HepG2 (cell line): Measurements from ENCODE around the gene SLC9A5. TPM values are rescaled to one million over a fixed set of nuclear protein-coding genes. Genes with fewer than 3 reads are reported as not detected.

Experiments used
- ATAC-seq: fragments of 200-7000 bp; cut with Tn5 transposase; 3 replicates; pipeline ENCODE4 v1.9.1; 2020; ENCODE audit warnings: mild to moderate bottlenecking, moderate library complexity
- BruUV-seq: library from RNA; stranded (reverse); fragments of 400-500 nt; replicated peaks from 2 replicates; lab custom pipeline; 2021; lab: Mats Ljungman, UMichigan
- CTCF ChIA-PET: fragments of 300-600 bp; formaldehyde crosslinking; extraction: SDS; loops from one replicate; lab custom pipeline; 2021; ENCODE audit warnings: low total read pairs, inconsistent platforms, low intra/inter-chr PET ratio; lab: Yijun Ruan, JAX
- POLR2A ChIA-PET: fragments of 350-600 bp; sonication (Branson Sonifier 250); formaldehyde crosslinking; loops from one replicate; lab custom pipeline; 2020; ENCODE audit warnings: antibody characterized with exemption, inconsistent platforms; lab: Yijun Ruan, JAX
- DNase-seq: peaks from one replicate; pipeline ENCODE4 v3.0.0-alpha.2; 2015; ENCODE audit warnings: low spot score
- FAIRE-seq: peaks from 3 replicates; lab custom pipeline; 2011; peaks lifted over from hg19 to GRCh38; lab: Jason Lieb, UNC
- H2AFZ ChIP-seq: one replicate; pipeline ENCODE4 v1.6.1; 2011; ENCODE audit warnings: low read length, inconsistent platforms
- H3K27ac ChIP-seq: fragments of 300-600 bp; 3 replicates; pipeline ENCODE4 v1.8.0; 2011; ENCODE audit warnings: mixed run types, mild to moderate bottlenecking, mixed read lengths, low read length, inconsistent platforms; ENCODE audit not compliant: insufficient read depth; ENCODE audit errors: extremely low read length
- H3K27me3 ChIP-seq, 2 experiments: fragments of 200-600 bp in 1 of 2; 2 replicates in 1 of 2; 3 replicates in 1 of 2; pipeline versions ENCODE4 v1.6.0 to v1.8.0; 2011; ENCODE audit warnings: low read length in 2 of 2, mild to moderate bottlenecking in 2 of 2, moderate library complexity in 2 of 2, inconsistent platforms in 1 of 2; ENCODE audit not compliant: insufficient read depth in 2 of 2, control insufficient read depth in 1 of 2
- H3K36me3 ChIP-seq, 2 experiments: fragments of 200-600 bp in 1 of 2; replicated peaks in 1 of 2; 2 replicates in 1 of 2; 3 replicates in 1 of 2; pipeline versions ENCODE4 v1.5.1 to v1.8.0; 2011; ENCODE audit warnings: low read length in 2 of 2, inconsistent platforms in 1 of 2; ENCODE audit not compliant: insufficient read depth in 2 of 2, control insufficient read depth in 1 of 2
- H3K4me1 ChIP-seq: 2 replicates; pipeline ENCODE4 v1.5.1; 2012; ENCODE audit warnings: low read length, inconsistent platforms; ENCODE audit not compliant: insufficient read depth
- H3K4me2 ChIP-seq: 2 replicates; pipeline ENCODE4 v1.6.0; 2011; ENCODE audit warnings: low read depth, low read length, inconsistent platforms
- H3K4me3 ChIP-seq, 3 experiments: fragments of 200-600 bp in 1 of 3; sonication (generic), shearing (Covaris generic) in 1 of 3; replicated peaks in 1 of 3; 2 replicates each; pipeline ENCODE4 v1.5.1; 2011 to 2016; ENCODE audit warnings: low read length in 3 of 3, inconsistent platforms in 2 of 3, low read depth in 2 of 3, mild to moderate bottlenecking in 2 of 3, control low read depth in 1 of 3, mixed read lengths in 1 of 3; ENCODE audit not compliant: insufficient read depth in 1 of 3
- H3K79me2 ChIP-seq: one replicate; pipeline ENCODE4 v1.6.1; 2011; ENCODE audit warnings: low read length, inconsistent platforms; ENCODE audit not compliant: insufficient read depth
- H3K9ac ChIP-seq: 2 replicates; pipeline ENCODE4 v1.6.0; 2011; ENCODE audit warnings: mild to moderate bottlenecking, low read depth, low read length, inconsistent platforms; ENCODE audit not compliant: insufficient read depth
- H3K9me3 ChIP-seq: 2 replicates; pipeline ENCODE4 v1.5.1; 2012; ENCODE audit warnings: mild to moderate bottlenecking, low read length
- H4K20me1 ChIP-seq: 2 replicates; pipeline ENCODE4 v1.6.0; 2011; ENCODE audit warnings: inconsistent platforms, mild to moderate bottlenecking, low read length, moderate library complexity; ENCODE audit not compliant: insufficient read depth
- CSRNP1 ChIP-seq: sonication (generic); formaldehyde crosslinking; IDR thresholded peaks from 2 replicates; pipeline ENCODE4 v1.8.1; 2023; ENCODE audit warnings: mild to moderate bottlenecking, missing genetic modification reagents
- GATAD1 ChIP-seq: IDR thresholded peaks from 2 replicates; pipeline ENCODE4 v1.6.1; 2016; ENCODE audit warnings: missing genetic modification reagents, missing compliant biosample characterization
- PRPF4 ChIP-seq: fragments of 200-400 bp; formaldehyde crosslinking; IDR thresholded peaks from 2 replicates; pipeline ENCODE4 v1.6.1; 2016; ENCODE audit warnings: low read length, low read depth; ENCODE audit not compliant: poor library complexity, severe bottlenecking
- TARDBP ChIP-seq: sonication (generic); formaldehyde crosslinking; IDR thresholded peaks from 2 replicates; pipeline ENCODE4 v1.8.0; 2022; ENCODE audit warnings: mild to moderate bottlenecking, missing genetic modification reagents
- TSC22D2 ChIP-seq: sonication (generic); formaldehyde crosslinking; IDR thresholded peaks from 2 replicates; pipeline ENCODE4 v1.5.1; 2020; ENCODE audit warnings: missing genetic modification reagents, mild to moderate bottlenecking, borderline replicate concordance
- ZBTB34 ChIP-seq: sonication (generic); formaldehyde crosslinking; IDR thresholded peaks from 2 replicates; pipeline ENCODE4 v1.8.0; 2022; ENCODE audit warnings: mild to moderate bottlenecking, missing genetic modification reagents
- ZFP36 ChIP-seq: fragments of 150-350 bp; IDR thresholded peaks from 2 replicates; pipeline ENCODE4 v1.6.1; 2018; ENCODE audit warnings: borderline replicate concordance, low read length, low read depth; ENCODE audit not compliant: partially characterized antibody
- ZNF317 ChIP-seq: sonication (generic); formaldehyde crosslinking; IDR thresholded peaks from 2 replicates; pipeline ENCODE4 v1.5.0; 2020; ENCODE audit warnings: mild to moderate bottlenecking, missing genetic modification reagents
- ZNF414 ChIP-seq: sonication (generic); formaldehyde crosslinking; IDR thresholded peaks from 2 replicates; pipeline ENCODE4 v1.5.0; 2020; ENCODE audit warnings: missing genetic modification reagents
- ZNF678 ChIP-seq: sonication (generic); formaldehyde crosslinking; IDR thresholded peaks from 2 replicates; pipeline ENCODE4 v1.4.0; 2020; ENCODE audit warnings: mild to moderate bottlenecking, missing genetic modification reagents
- ZNF761 ChIP-seq: sonication (generic); formaldehyde crosslinking; conservative IDR thresholded peaks from 2 replicates; pipeline ENCODE4 v1.4.0; 2020; ENCODE audit warnings: mild to moderate bottlenecking, missing genetic modification reagents
- WGBS: methylation state at CpG from one replicate; pipeline ENCODE4 v1.1.6; 2017; ENCODE audit warnings: low lambda C conversion rate; 5-methylcytosine and 5-hydroxymethylcytosine counted together
- in situ Hi-C: cut with HindIII; loops from 2 replicates; pipeline ENCODE4 v1.10.0; 2017; ENCODE audit warnings: low pct_unique_long_range_greater_than_20kb; ENCODE audit not compliant: extremely low pct_ligation_motif_present
- intact Hi-C: fragments of 100-400 bp; cut with micrococcal nuclease; formaldehyde crosslinking; loops from one replicate; pipeline ENCODE4 v1.10.0; 2022; ENCODE audit not compliant: unreplicated experiment
- polyA plus RNA-seq, 8 experiments: library from polyadenylated mRNA; depleted of rRNA in 3 of 8; stranded (reverse) in 7 of 8; unstranded in 1 of 8; fragments of >200 nt; fragmentation: Illumina TruSeq in 4 of 8; extraction: Trizol in 4 of 8; gene quantifications; 2 replicates each; pipeline versions ENCODE4 v1.2.1 to v1.2.3, GENCODE V29; 2011 to 2016; ENCODE audit warnings: low read depth in 4 of 8, missing spikeins in 1 of 8, mixed read lengths in 1 of 8; ENCODE audit not compliant: insufficient read depth in 1 of 8
- total RNA-seq, 5 experiments: library from RNA; depleted of rRNA; stranded (reverse); fragments of >200 nt; fragmentation: Illumina TruSeq; extraction: Trizol; gene quantifications; 2 replicates each; pipeline ENCODE4 v1.2.3, GENCODE V29; 2016; ENCODE audit warnings: low read depth in 1 of 5
- TF ChIP-seq, protein P1 (sequence below): fragments of 450-650 bp; IDR thresholded peaks from 2 replicates; pipeline ENCODE4 v1.6.1; 2017; ENCODE audit warnings: mild to moderate bottlenecking
- TF ChIP-seq, protein P2 (sequence below): sonication (generic); formaldehyde crosslinking; IDR thresholded peaks from 2 replicates; pipeline ENCODE4 v1.8.1; 2023; ENCODE audit warnings: missing genetic modification reagents, inconsistent platforms, borderline replicate concordance

Gene SLC9A5
- total and polyA plus RNA-seq, 2 of the 13 experiments (the other 11 are each of a cell fraction or from before 2014, with no cell fraction given), result 0.58 to 1.4 TPM

GRCh38 chr16:67249178-67250044 lies 632 bp downstream of the SLC9A5 start (continued):
- TF ChIP-seq CSRNP1 (CRISPR knock-in tag), result peak; percentile 16; the same call in 1 of the 2 replicates

DNA sequence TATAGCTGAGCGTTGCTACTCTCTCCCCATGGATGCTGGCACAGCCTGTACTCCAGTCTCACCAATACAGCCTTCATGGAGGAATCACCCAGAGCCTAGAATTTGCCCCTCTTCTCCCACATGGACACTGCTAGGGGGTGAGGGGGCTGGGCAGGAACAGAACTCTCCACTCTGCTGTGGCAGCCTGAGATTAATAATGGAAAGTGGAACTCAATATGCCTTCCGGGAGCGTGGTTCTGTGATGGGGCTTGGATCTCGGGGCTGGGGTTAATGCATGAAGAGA lies 1.2 kb downstream of the SLC9A5 start:
- CTCF ChIA-PET, result no interaction called here
- Histone ChIP-seq H3K9ac (no peak overlapping the region), H3K9me3 (no peaks in the 10 kb centered on the region), H2AFZ (no peak overlapping the region), H3K79me2 (no peaks in the 10 kb centered on the region), H3K27me3 (peaks cover 0 to 22% of the 10 kb centered on the region in 2 experiments; a peak in 3 of 5 replicates), H3K36me3 (no peaks in the 10 kb centered on the region), H3K4me2 (peak overlapping the region; percentile 97), H3K4me3 (peak overlapping the region in 1 of 3 experiments; percentile 85; a peak in 2 of 6 replicates), H3K27ac (no peak overlapping the region), H3K4me1 (peaks cover 48% of the 10 kb centered on the region), H4K20me1 (no peaks in the 10 kb centered on the region)
- DNase-seq (no peak), ATAC-seq (no peak), FAIRE-seq (no peak)
- intact Hi-C loops (no loop called here), in situ Hi-C loops (no loop called here)
- POLR2A ChIA-PET, result interaction anchor here (6.1 kb wide), 1 partner anchor 24 kb away, joined by 71 read pairs; the partner anchor contains the start of gene TMEM208
- no TSS peak for BruUV-seq
- TF ChIP-seq ZNF761 (CRISPR knock-in tag) (no peak), ZNF317 (CRISPR knock-in tag) (no peak), ZFP36 (no peak), TSC22D2 (CRISPR knock-in tag) (no peak), TARDBP (CRISPR knock-in tag) (no peak), ZNF678 (CRISPR knock-in tag) (no peak), PRPF4 (no peak), ZBTB34 (CRISPR knock-in tag) (no peak), GATAD1 (CRISPR knock-in tag) (no peak), ZNF414 (CRISPR knock-in tag) (no peak)
- TF ChIP-seq, protein P1, sequence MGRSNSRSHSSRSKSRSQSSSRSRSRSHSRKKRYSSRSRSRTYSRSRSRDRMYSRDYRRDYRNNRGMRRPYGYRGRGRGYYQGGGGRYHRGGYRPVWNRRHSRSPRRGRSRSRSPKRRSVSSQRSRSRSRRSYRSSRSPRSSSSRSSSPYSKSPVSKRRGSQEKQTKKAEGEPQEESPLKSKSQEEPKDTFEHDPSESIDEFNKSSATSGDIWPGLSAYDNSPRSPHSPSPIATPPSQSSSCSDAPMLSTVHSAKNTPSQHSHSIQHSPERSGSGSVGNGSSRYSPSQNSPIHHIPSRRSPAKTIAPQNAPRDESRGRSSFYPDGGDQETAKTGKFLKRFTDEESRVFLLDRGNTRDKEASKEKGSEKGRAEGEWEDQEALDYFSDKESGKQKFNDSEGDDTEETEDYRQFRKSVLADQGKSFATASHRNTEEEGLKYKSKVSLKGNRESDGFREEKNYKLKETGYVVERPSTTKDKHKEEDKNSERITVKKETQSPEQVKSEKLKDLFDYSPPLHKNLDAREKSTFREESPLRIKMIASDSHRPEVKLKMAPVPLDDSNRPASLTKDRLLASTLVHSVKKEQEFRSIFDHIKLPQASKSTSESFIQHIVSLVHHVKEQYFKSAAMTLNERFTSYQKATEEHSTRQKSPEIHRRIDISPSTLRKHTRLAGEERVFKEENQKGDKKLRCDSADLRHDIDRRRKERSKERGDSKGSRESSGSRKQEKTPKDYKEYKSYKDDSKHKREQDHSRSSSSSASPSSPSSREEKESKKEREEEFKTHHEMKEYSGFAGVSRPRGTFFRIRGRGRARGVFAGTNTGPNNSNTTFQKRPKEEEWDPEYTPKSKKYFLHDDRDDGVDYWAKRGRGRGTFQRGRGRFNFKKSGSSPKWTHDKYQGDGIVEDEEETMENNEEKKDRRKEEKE, result no peak
- TF ChIP-seq, protein P2, sequence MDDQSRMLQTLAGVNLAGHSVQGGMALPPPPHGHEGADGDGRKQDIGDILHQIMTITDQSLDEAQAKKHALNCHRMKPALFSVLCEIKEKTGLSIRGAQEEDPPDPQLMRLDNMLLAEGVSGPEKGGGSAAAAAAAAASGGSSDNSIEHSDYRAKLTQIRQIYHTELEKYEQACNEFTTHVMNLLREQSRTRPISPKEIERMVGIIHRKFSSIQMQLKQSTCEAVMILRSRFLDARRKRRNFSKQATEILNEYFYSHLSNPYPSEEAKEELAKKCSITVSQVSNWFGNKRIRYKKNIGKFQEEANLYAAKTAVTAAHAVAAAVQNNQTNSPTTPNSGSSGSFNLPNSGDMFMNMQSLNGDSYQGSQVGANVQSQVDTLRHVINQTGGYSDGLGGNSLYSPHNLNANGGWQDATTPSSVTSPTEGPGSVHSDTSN (CRISPR knock-in tag), result no peak
- WGBS, result 16% methylated on average over 4 of the region's 4 CpGs
